Trophoblast cell (in vitro differentiated cells and primary cell): Measurements from ENCODE around the gene IL1RAPL1.

Experiments
- DNase-seq, 2 donors: peaks; one replicate each; pipeline ENCODE4 v3.0.0-alpha.2; 2016
- H2AFZ ChIP-seq: 2 replicates; pipeline ENCODE4 v1.6.1; 2013; ENCODE audit warnings: low read length, moderate library complexity, mild to moderate bottlenecking; ENCODE audit not compliant: insufficient read depth, poor library complexity
- H2AK5ac ChIP-seq: 2 replicates; pipeline ENCODE4 v1.6.1; 2013; ENCODE audit warnings: mild to moderate bottlenecking, low read length
- H2BK120ac ChIP-seq: 2 replicates; pipeline ENCODE4 v1.6.1; 2013; ENCODE audit warnings: low read length, mild to moderate bottlenecking, moderate library complexity; ENCODE audit not compliant: insufficient read depth, poor library complexity
- H2BK12ac ChIP-seq: 2 replicates; pipeline ENCODE4 v1.6.1; 2013; ENCODE audit warnings: mild to moderate bottlenecking, low read length, moderate library complexity
- H2BK5ac ChIP-seq: 2 replicates; pipeline ENCODE4 v1.6.1; 2013; ENCODE audit warnings: low read length, low read depth, moderate library complexity, mild to moderate bottlenecking; ENCODE audit not compliant: poor library complexity
- H3K14ac ChIP-seq: 2 replicates; pipeline ENCODE4 v1.6.1; 2013; ENCODE audit warnings: mild to moderate bottlenecking, low read length
- H3K18ac ChIP-seq: 2 replicates; pipeline ENCODE4 v1.6.1; 2013; ENCODE audit warnings: mild to moderate bottlenecking, low read length
- H3K23ac ChIP-seq: 2 replicates; pipeline ENCODE4 v1.6.1; 2013; ENCODE audit warnings: low read length
- H3K27ac ChIP-seq: 2 replicates; pipeline ENCODE4 v1.5.1; 2013; ENCODE audit warnings: low read depth, mild to moderate bottlenecking, inconsistent platforms, low read length, moderate library complexity
- H3K27me3 ChIP-seq: 2 replicates; pipeline ENCODE4 v1.6.1; 2013; ENCODE audit warnings: inconsistent platforms, mild to moderate bottlenecking, low read length, moderate library complexity; ENCODE audit not compliant: insufficient read depth
- H3K36me3 ChIP-seq, 2 experiments: 1 replicate in 1 of 2; 2 replicates in 1 of 2; pipeline ENCODE4 v1.6.1; 2013; ENCODE audit warnings: low read length in 2 of 2, mild to moderate bottlenecking in 2 of 2, moderate library complexity in 1 of 2; ENCODE audit not compliant: insufficient read depth in 2 of 2, control insufficient read depth in 1 of 2
- H3K4ac ChIP-seq: 2 replicates; pipeline ENCODE4 v1.6.1; 2013; ENCODE audit warnings: low read depth, mild to moderate bottlenecking, low read length, moderate library complexity
- H3K4me1 ChIP-seq, 2 experiments: 1 replicate in 1 of 2; 2 replicates in 1 of 2; pipeline ENCODE4 v1.6.1; 2013; ENCODE audit warnings: low read length in 2 of 2, mild to moderate bottlenecking in 2 of 2, moderate library complexity in 1 of 2; ENCODE audit not compliant: insufficient read depth in 2 of 2, control insufficient read depth in 1 of 2
- H3K4me2 ChIP-seq: 2 replicates; pipeline ENCODE4 v1.6.1; 2013; ENCODE audit warnings: inconsistent platforms, mild to moderate bottlenecking, low read length, moderate library complexity
- H3K4me3 ChIP-seq: 2 replicates; pipeline ENCODE4 v1.5.1; 2013; ENCODE audit warnings: mild to moderate bottlenecking, low read depth, low read length, inconsistent platforms
- H3K79me1 ChIP-seq: one replicate; pipeline ENCODE4 v1.6.1; 2013; ENCODE audit warnings: low read length
- H3K79me2 ChIP-seq: 2 replicates; pipeline ENCODE4 v1.6.1; 2013; ENCODE audit warnings: low read length, mild to moderate bottlenecking; ENCODE audit not compliant: control insufficient read depth, insufficient read depth, poor library complexity
- H3K9ac ChIP-seq: 2 replicates; pipeline ENCODE4 v1.6.1; 2013; ENCODE audit warnings: mild to moderate bottlenecking, low read length
- H3K9me3 ChIP-seq: 2 replicates; pipeline ENCODE4 v1.6.1; 2013; ENCODE audit warnings: low read depth, mild to moderate bottlenecking, control low read depth, inconsistent platforms, low read length; ENCODE audit not compliant: insufficient read depth
- H4K12ac ChIP-seq: 2 replicates; pipeline ENCODE4 v1.6.1; 2013; ENCODE audit warnings: low read depth, mild to moderate bottlenecking, low read length, moderate library complexity
- H4K8ac ChIP-seq: 2 replicates; pipeline ENCODE4 v1.6.1; 2013; ENCODE audit warnings: low read depth, mild to moderate bottlenecking, low read length, moderate library complexity
- H4K91ac ChIP-seq: one replicate; pipeline ENCODE4 v1.6.1; 2013; ENCODE audit warnings: low read depth, mild to moderate bottlenecking, low read length, moderate library complexity
- WGBS: extraction: QIAGEN DNeasy Blood & Tissue Kit; methylation state at CpG from one replicate; pipeline ENCODE4 v1.1.7; 2013; ENCODE audit warnings: missing lambda C conversion rate; ENCODE audit not compliant: insufficient read length, insufficient coverage; ENCODE audit errors: extremely low coverage; 5-methylcytosine and 5-hydroxymethylcytosine counted together

The IL1RAPL1 gene

GRCh38 chrX:29043746-29044145, 456.5 kb downstream of the IL1RAPL1 start:
- H2AFZ ChIP-seq = no peak overlapping the region
- no peak overlapping the region for H4K91ac ChIP-seq
- H4K8ac ChIP-seq = no peak overlapping the region
- no peaks in the 10 kb centered on the region for H3K4me1 ChIP-seq
- no peak overlapping the region for H3K23ac ChIP-seq
- H3K27ac ChIP-seq = no peak overlapping the region
- H2AK5ac ChIP-seq = no peak overlapping the region
- no peak overlapping the region for H3K14ac ChIP-seq
- H3K36me3 ChIP-seq = no peaks in the 10 kb centered on the region
- WGBS = no CpG with 5 or more reads among the region's 3 CpGs
- no peak overlapping the region for H4K12ac ChIP-seq
- no peak overlapping the region for H3K4me3 ChIP-seq
- DNase-seq = no peak
- H2BK120ac ChIP-seq = no peak overlapping the region
- no peak overlapping the region for H2BK12ac ChIP-seq
- H3K9ac ChIP-seq = no peak overlapping the region
- H3K4me2 ChIP-seq = no peak overlapping the region
- H3K27me3 ChIP-seq = no peaks in the 10 kb centered on the region
- no peaks in the 10 kb centered on the region for H3K9me3 ChIP-seq
- H2BK5ac ChIP-seq = no peak overlapping the region
- no peaks in the 10 kb centered on the region for H3K79me1 ChIP-seq
- no peak overlapping the region for H3K4ac ChIP-seq
- H3K18ac ChIP-seq = no peak overlapping the region
- no peaks in the 10 kb centered on the region for H3K79me2 ChIP-seq

- H2AFZ ChIP-seq = no peak overlapping the region
- H3K4ac ChIP-seq = no peak overlapping the region
- H4K8ac ChIP-seq = no peak overlapping the region
- no peaks in the 10 kb centered on the region for H3K36me3 ChIP-seq
- H3K79me1 ChIP-seq = no peaks in the 10 kb centered on the region
- H3K18ac ChIP-seq = no peak overlapping the region
- no peak overlapping the region for H2BK12ac ChIP-seq
- H3K9me3 ChIP-seq = no peaks in the 10 kb centered on the region
- H3K4me3 ChIP-seq = no peak overlapping the region
- H2BK5ac ChIP-seq = no peak overlapping the region
- H3K14ac ChIP-seq = no peak overlapping the region
- H4K12ac ChIP-seq = no peak overlapping the region
- H3K23ac ChIP-seq = no peak overlapping the region
- DNase-seq = no peak
- no peak overlapping the region for H3K4me2 ChIP-seq
- H3K27ac ChIP-seq = no peak overlapping the region
- no peak overlapping the region for H3K9ac ChIP-seq
- H3K79me2 ChIP-seq = no peaks in the 10 kb centered on the region
- H4K91ac ChIP-seq = no peak overlapping the region
- no peak overlapping the region for H2AK5ac ChIP-seq
- H2BK120ac ChIP-seq = no peak overlapping the region
- no peaks in the 10 kb centered on the region for H3K27me3 ChIP-seq
- H3K4me1 ChIP-seq = no peaks in the 10 kb centered on the region
- WGBS = no CpG with 5 or more reads among the region's 7 CpGs
Observed at GRCh38 chrX:29044423-29045184, 457.4 kb downstream of the IL1RAPL1 start.

GRCh38 chrX:29065477-29065876, 478.2 kb downstream of the IL1RAPL1 start:
- H3K36me3 ChIP-seq = no peaks in the 10 kb centered on the region
- H3K79me2 ChIP-seq = no peaks in the 10 kb centered on the region
- no peaks in the 10 kb centered on the region for H3K9me3 ChIP-seq
- H2BK120ac ChIP-seq = no peak overlapping the region
- H4K8ac ChIP-seq = no peak overlapping the region
- no peak overlapping the region for H3K23ac ChIP-seq
- peaks cover 0 to 3% of the 10 kb centered on the region in 2 experiments for H3K4me1 ChIP-seq
- no peaks in the 10 kb centered on the region for H3K27me3 ChIP-seq
- no peak overlapping the region for H3K18ac ChIP-seq
- H3K79me1 ChIP-seq = no peaks in the 10 kb centered on the region
- WGBS = no CpG with 5 or more reads among the region's 2 CpGs
- no peak overlapping the region for H3K27ac ChIP-seq
- no peak overlapping the region for H3K4ac ChIP-seq
- H4K12ac ChIP-seq = no peak overlapping the region
- H3K14ac ChIP-seq = no peak overlapping the region
- no peak overlapping the region for H2AFZ ChIP-seq
- H2BK12ac ChIP-seq = no peak overlapping the region
- no peak for DNase-seq
- H3K9ac ChIP-seq = no peak overlapping the region
- H3K4me2 ChIP-seq = no peak overlapping the region
- no peak overlapping the region for H3K4me3 ChIP-seq
- H2BK5ac ChIP-seq = no peak overlapping the region
- no peak overlapping the region for H4K91ac ChIP-seq
- no peak overlapping the region for H2AK5ac ChIP-seq

GRCh38 chrX:29066516-29066915, 479.3 kb downstream of the IL1RAPL1 start:
- H3K36me3 ChIP-seq = no peaks in the 10 kb centered on the region
- H3K4ac ChIP-seq = no peak overlapping the region
- WGBS = no CpG with 5 or more reads among the region's 1 CpG
- no peak overlapping the region for H2BK12ac ChIP-seq
- H3K18ac ChIP-seq = no peak overlapping the region
- H3K4me3 ChIP-seq = no peak overlapping the region
- no peak overlapping the region for H4K91ac ChIP-seq
- H3K79me1 ChIP-seq = no peaks in the 10 kb centered on the region
- no peaks in the 10 kb centered on the region for H3K9me3 ChIP-seq
- no peak overlapping the region for H3K27ac ChIP-seq
- no peak overlapping the region for H3K23ac ChIP-seq
- no peaks in the 10 kb centered on the region for H3K27me3 ChIP-seq
- no peak for DNase-seq
- H3K4me1 ChIP-seq = peaks cover 0 to 3% of the 10 kb centered on the region in 2 experiments
- H3K79me2 ChIP-seq = no peaks in the 10 kb centered on the region
- H2BK5ac ChIP-seq = no peak overlapping the region
- H3K4me2 ChIP-seq = no peak overlapping the region
- no peak overlapping the region for H2AFZ ChIP-seq
- H3K14ac ChIP-seq = no peak overlapping the region
- no peak overlapping the region for H3K9ac ChIP-seq
- no peak overlapping the region for H4K8ac ChIP-seq
- no peak overlapping the region for H2AK5ac ChIP-seq
- H2BK120ac ChIP-seq = no peak overlapping the region
- no peak overlapping the region for H4K12ac ChIP-seq
